Fibroblast of pulmonary artery (primary cell): Measurements from ENCODE around the gene MRPS22.

Experiments
- DNase-seq: peaks from one replicate; pipeline ENCODE4 v3.0.0-alpha.2; 2010; ENCODE audit warnings: low read depth
- H3K4me3 ChIP-seq: replicated peaks from 2 replicates; pipeline ENCODE4 v1.5.1; 2011; ENCODE audit warnings: low read depth, mild to moderate bottlenecking, control low read depth, low read length, moderate library complexity
- CTCF ChIP-seq: IDR thresholded peaks from 2 replicates; pipeline ENCODE4 v1.5.1; 2011; ENCODE audit warnings: mild to moderate bottlenecking, control low read depth, low read length, inconsistent platforms; ENCODE audit errors: missing control alignments

MRPS22 gene

GRCh38 chr3:139343895-139344856 lies at the start of gene MRPS22:
Gene MRPS22 (plus strand): TSS chr3:139344020. CDS start chr3:139344027, 7 bp downstream.
- DNase-seq, result peak; percentile 92
- no peak for TF ChIP-seq CTCF
- H3K4me3 ChIP-seq, result peak within 1 kb of the TSS; percentile 66

GRCh38 chr3:139295040-139295439 lies 48.8 kb upstream of the MRPS22 start:
- DNase-seq, result no peak
- H3K4me3 ChIP-seq, result no peak overlapping the region
- TF ChIP-seq CTCF, result no peak

GRCh38 chr3:139296141-139296718 lies 47.6 kb upstream of the MRPS22 start:
- no peak for TF ChIP-seq CTCF
- no peak for DNase-seq

DNA sequence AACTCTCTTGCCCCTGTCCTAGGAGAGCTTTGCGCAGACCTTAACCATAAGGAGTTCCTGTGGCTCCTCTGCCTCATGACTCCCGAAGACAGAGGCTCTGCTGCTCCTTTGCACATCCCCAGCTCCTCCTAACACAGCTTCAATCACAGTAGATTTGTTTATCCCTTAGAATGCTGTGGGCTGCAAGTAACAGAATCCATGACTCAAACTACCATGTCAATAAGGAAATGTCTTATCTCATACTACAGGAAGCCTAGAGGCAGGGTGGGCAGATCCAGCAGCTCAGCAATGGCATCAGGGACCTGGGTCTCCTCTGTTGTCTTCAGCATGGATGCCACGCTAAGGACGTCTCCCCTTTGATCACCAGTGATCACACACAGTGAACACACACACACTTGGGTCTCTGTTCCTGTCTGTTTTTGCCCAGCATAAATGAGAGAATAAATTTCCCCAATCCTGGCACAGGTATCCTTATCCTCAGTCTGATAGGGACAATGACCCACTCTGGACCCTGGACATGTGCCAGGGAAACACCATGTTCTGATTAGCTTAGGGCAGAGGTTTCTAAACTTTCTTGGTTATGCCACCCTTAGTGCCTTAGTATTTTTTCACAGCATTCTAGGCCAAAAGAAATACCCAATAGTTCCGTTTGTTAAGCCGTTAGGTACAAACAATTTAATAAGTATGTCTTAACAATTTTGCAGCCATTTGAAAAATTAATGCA lies 46.1 kb upstream of the MRPS22 start:
- no peak overlapping the region for H3K4me3 ChIP-seq
- TF ChIP-seq CTCF, result no peak
- DNase-seq, result no peak

More at GRCh38 chr3:139296141-139296718, 47.6 kb upstream of the MRPS22 start:
- H3K4me3 ChIP-seq, result no peak overlapping the region

DNA sequence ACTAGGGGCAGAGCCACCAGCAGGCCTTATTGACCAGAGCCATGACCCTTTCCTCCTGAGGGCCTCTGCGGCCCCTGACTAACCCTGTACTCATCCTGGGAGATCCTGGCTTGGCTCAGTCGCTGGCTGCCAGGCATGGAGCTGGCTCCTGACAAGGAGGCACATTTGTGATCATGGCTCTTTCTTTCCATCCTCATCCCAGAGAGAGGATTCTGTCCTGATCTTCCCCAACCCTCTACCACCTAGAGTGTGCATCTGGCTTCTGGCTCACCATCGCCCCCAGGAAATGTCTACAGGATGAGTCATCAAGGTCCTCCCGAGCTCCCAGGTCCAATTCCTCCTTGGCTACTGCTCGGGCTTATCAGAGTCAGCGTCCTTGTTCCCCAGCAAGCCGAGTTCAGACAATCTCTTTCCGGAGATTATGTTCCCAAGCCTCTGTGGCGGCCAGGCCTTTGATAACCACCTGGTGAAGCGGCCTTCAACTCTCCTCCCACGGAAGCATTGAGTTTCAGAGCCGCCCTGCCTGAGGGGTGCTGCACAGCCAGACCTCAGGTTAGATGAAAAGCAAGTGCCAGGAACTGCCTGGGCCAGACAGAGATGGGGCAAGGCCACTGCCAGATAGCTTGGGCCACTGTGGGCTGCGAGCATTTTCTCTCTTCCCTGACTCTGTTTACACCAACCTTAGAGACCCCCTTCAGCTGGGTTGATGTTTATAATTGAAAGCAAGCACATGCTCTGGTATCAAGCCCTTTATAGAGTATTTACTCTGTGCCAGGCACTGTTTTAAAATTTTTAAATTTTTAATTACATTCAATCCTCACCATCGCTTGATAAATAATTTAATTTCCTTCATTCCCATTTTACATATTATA lies 44.3 kb upstream of the MRPS22 start:
- H3K4me3 ChIP-seq, result no peak overlapping the region
- peak; percentile 71 for DNase-seq
- no peak for TF ChIP-seq CTCF

DNA sequence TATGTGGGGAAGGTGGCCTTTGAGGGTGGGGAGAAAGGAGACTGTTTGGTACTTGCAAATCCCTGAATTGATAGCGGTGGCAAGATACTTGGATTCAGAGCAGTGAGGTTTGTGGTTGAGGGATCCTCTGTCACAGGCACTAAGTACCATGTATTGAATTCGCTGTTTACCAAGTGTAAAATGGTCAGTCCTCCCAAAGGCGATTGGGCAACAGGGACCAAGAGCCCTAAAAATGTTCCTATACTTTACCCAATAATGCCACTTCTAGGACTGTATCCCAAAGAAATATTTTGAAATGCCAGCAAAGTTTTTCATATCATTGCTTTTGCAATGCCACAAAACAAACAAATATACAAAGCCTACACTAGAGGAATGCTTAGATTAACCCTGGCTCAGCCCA lies 43.4 kb upstream of the MRPS22 start:
- no peak overlapping the region for H3K4me3 ChIP-seq
- no peak for TF ChIP-seq CTCF
- DNase-seq, result no peak
